Measurements from ENCODE around the gene THNSL1.
A peak's percentile ranks its signal among the peaks of the same experiment; 100 is the strongest.

The THNSL1 gene

GRCh38 chr10:24988831-24989640 lies 27.4 kb upstream of the THNSL1 start:
- H3K4me3 ChIP-seq (ENCODE audit: low read length) = no peak overlapping the region
- no peak for DNase-seq (ENCODE audit: low read depth)
- no peak for TF ChIP-seq CTCF (conservative IDR thresholded peaks at IDR 0.05; ENCODE audit: low read length)

GRCh38 chr10:24989867-24990266 lies 26.5 kb upstream of the THNSL1 start:
- peak; percentile 30; the same call in 1 of the 2 replicates for TF ChIP-seq CTCF (conservative IDR thresholded peaks at IDR 0.05; ENCODE audit: low read length)
- no peak for DNase-seq (ENCODE audit: low read depth)
- H3K4me3 ChIP-seq (ENCODE audit: low read length) = no peak overlapping the region

GRCh38 chr10:24991298-24991697 lies 25.1 kb upstream of the THNSL1 start:
- no peak for TF ChIP-seq CTCF (conservative IDR thresholded peaks at IDR 0.05; ENCODE audit: low read length)
- no peak for DNase-seq (ENCODE audit: low read depth)
- H3K4me3 ChIP-seq (ENCODE audit: low read length) = no peak overlapping the region

- DNase-seq (ENCODE audit: low read depth) = no peak
- no peak for TF ChIP-seq CTCF (conservative IDR thresholded peaks at IDR 0.05; ENCODE audit: low read length)
- H3K4me3 ChIP-seq (ENCODE audit: low read length) = no peak overlapping the region
Observed at GRCh38 chr10:24992512-24993133, 23.8 kb upstream of the THNSL1 start.

- H3K4me3 ChIP-seq (ENCODE audit: low read length) = no peak overlapping the region
- peak; percentile 23 for DNase-seq (ENCODE audit: low read depth)
- TF ChIP-seq CTCF (conservative IDR thresholded peaks at IDR 0.05; ENCODE audit: low read length) = no peak
Observed at GRCh38 chr10:24993237-24993958, 23.0 kb upstream of the THNSL1 start.

- H3K4me3 ChIP-seq (ENCODE audit: low read length) = no peak overlapping the region
- DNase-seq (ENCODE audit: low read depth) = no peak
- no peak for TF ChIP-seq CTCF (conservative IDR thresholded peaks at IDR 0.05; ENCODE audit: low read length)
Observed at GRCh38 chr10:24995072-24995471, 21.3 kb upstream of the THNSL1 start.
